GM21717 (cell line): ENCODE results near the gene KIRREL3.

Experiments used
- ATAC-seq: cut with Tn5 transposase; IDR thresholded peaks from one replicate; pipeline ENCODE4 v1.9.1; 2021; ENCODE audit warnings: mild to moderate bottlenecking, moderate library complexity; ENCODE audit not compliant: unreplicated experiment

The KIRREL3 gene

DNA sequence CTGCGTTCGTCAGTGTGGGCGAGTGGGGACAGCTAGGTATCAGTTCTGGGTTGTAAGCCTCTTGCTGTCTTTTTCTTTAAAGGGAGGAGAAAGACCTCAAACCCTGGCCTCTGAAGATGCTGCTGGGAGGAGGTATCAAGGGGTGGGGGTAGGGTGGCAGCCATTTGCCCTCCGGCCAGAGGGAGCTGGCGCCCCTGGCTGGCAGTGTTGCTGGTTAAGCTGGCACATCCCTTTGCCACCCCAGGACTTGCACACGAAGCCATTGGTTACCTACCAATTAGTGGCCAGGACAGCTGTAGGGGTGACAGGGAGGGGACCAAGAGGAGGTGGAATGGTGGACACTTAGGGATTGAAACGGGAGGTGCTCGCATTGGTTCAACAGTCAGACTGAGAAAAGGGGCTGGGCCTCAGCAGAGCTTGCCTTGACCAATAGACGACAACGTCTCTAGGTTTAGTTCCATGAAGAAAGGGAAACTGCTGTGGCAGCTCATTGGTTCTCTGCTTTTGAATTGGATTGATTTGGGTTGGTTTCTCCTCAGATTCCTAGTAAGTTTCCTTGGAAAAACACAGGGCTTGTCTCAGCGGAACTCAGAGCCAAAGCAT lies 567.2 kb downstream of the KIRREL3 start:
- ATAC-seq: no peak

DNA sequence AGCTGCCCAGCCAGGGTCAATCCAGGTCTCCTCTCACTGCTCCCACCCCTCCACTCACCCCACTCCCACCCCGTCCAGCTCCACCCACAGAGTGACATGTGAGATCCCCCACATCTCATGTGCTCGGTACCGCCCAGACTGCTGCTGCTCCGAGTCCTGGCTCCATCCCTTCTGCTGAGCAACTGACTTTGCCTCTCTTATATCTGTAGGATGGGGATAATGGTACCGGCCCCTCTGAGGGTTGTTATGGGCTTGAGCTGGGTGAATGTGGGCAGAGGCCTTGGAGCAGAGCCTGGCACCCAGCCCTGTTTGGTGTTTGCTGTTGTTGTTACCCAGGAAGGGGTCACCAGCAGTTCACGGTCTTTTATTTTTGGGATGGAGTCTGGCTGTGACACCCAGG lies 568.0 kb downstream of the KIRREL3 start:
- ATAC-seq: no peak

DNA sequence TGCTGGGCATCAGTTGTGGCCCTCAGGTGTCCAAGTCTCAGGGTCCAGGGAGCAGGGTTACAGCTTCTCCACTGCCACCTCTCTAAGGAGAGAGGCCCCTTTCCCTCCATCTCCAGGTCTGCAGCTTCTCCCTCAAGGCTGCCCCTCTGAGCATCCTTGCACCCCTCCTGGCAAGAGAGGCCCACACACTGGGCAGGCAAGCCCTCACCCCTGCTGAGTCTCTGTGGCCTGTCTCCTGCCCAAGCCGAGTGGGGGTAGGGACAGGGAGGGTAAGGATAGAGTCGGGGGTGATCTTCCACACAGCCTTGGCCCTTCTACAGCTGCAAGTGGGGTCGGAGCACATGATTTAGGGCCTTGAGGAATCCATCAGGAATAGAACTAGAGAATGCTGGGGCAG lies 568.5 kb downstream of the KIRREL3 start:
- no peak for ATAC-seq

DNA sequence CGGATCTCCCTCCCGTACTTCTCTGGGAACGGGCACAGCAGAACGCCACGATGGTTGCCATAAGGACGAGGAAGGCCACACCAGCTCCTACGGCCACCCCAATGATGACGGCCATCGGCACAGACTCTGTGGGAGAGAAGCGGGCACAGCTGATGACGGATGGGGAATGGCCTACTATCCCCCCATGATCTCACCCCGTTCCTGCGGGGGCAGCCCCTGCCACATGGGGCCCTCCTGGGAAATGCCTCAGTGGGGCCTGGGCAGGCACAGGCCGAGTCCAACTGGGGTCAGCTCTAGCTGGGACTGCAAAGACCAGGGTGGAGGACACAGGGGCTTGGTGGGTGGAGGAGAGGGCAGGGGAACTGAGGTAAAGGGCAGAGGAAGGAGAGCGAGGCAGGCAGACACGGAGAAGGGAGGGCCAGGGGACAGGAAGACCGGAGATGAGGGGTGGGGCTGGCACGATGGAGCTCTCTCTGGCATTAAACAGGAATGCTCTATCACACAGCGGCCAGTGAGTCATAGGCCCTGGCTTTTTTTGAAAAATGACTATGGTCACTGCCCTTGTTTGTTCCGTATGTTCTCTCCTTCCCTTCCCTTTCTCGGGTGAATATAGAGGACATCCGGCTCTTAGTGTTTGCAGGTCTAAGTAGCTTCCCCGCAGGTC lies 569.0 kb downstream of the KIRREL3 start:
- ATAC-seq: no peak

- no peak for ATAC-seq
Measured at GRCh38 chr11:126430581-126431335, 569.8 kb downstream of the KIRREL3 start.

GRCh38 chr11:126426820-126427749 lies 573.5 kb downstream of the KIRREL3 start:
- no peak for ATAC-seq

- ATAC-seq: no peak
Measured at GRCh38 chr11:126426106-126426505, 574.5 kb downstream of the KIRREL3 start.

DNA sequence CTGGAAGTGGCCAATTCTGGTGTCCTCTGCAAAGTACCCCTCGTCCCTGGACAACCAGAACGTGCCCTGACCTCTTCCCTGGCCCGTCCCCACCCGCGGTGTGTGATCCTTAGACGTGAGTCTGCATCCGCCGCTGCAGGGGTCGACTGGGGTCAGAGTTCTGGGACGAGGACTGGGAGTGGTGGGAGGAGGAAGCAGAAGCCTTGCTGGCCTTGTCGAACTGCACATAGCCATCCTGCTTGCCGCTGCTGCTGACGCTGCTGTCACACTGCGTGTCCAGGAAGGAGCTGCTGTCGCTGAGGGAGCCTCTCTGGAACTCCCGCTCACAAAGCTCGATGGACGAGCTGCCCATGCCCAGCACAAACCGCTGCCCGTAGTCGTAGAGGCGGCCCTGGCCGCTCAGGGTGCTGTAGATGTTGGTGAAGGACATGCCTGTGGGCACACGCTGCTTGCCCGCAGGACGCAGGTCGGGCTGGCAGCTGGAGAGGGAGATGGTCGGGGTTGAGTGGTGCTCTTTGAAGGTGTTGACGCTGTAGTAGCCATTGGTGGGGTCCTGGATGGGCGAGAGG lies 576.0 kb downstream of the KIRREL3 start:
- no peak for ATAC-seq

- no peak for ATAC-seq
Measured at GRCh38 chr11:126423743-126424142, 576.8 kb downstream of the KIRREL3 start.

DNA sequence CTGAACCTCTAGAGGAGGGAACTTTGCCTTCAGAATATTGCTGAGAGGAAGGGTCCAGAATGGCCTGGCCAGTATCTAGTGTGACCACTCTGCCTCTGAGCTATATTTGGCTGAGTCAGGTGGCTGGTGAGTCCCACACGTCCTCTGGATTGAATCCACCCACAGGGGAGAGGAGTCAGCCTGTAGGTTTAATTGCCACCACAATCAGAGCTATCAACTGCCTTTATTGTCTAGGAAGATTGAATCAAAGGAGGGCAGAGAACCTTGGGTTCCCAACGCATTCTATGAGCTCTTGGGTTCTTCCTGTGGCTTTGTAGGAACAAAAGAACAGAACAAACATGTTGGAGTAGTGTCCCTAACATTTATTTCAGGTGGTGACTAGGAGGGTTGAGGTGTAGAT lies 577.4 kb downstream of the KIRREL3 start:
- ATAC-seq: no peak

DNA sequence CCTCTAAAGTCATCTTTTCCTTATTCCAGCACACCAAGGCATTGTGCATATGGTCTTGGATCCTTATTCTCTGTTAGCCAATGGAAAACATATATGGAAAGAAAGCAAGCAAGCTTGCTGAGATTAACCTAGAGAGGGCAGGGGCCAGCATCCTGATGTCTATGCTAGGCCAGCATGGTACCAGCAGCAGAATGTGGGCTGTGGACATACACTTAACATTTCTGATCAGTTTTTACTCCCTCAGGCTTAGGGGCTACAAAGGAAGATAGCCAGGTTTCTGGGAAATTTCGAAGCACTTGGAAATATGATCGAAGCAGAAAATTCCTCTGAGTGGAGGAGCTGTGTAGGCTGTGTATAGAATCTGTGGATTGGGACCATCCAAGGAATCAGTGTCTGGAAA lies 578.1 kb downstream of the KIRREL3 start:
- no peak for ATAC-seq

DNA sequence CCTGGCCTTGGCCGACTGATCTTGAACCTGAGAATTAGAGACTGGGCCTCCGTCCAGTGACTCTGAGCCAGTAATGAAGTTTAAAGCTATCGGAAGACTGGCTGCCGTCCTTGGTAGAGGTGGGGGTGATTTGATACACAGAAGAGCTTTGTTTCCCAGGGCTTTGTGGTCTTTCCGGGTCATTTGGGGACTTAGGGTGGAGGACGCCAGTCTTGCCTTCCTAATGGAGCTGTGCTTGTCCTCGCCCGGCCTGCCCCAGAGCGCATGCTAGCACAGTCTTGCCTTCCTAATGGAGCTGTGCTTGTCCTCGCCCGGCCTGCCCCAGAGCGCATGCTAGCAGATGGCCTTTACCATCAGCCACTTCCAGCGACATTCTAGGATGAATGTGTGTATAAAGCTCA lies 579.3 kb downstream of the KIRREL3 start:
- ATAC-seq: no peak

DNA sequence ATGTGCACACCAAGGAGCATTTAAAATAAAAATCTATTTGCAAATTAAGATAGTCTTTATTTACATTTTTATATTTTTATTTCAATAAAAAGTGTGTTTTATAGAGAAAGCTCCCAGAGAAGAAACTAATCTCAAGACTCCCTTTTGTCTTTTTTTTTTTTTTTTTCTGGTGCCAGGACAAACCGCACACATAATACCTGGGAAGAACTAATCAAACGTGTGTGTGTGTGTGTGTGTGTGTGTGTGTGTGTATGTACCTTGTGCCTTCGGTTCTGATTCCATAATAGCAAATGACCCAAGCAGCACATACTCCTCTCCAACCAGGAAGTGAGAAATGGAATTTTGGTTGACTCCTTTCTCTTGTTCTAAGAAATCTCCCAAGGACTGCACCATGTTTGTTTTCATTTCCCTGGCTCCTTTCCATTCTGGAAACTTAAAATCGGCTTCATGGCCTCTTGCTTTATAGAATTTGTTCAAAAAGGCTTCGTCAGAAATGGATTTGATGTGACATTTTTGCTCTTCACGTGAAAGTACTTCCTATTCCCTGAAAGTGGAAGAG lies 579.8 kb downstream of the KIRREL3 start:
- no peak for ATAC-seq

GRCh38 chr11:126419801-126420697 lies 580.5 kb downstream of the KIRREL3 start:
- ATAC-seq: peak; percentile 76

DNA sequence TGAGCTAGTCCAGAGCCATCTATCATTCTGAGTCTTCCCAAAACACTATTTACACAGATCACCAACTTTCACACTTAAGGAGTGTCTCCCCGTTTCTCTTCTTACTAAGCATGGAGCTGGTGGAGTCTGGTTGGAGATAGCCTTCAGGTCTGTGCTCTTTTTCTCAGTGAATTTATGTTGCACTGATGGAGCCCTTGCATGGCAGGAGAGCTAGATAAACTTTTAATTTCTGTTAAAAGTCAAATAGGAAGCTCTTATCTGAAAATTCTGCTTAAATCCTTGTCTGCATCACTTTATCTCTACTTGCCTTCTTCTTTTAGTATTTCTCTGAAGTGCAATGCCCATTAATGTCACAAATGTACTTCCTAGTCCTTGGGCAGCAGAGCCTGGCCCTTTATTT lies 581.7 kb downstream of the KIRREL3 start:
- no peak for ATAC-seq

DNA sequence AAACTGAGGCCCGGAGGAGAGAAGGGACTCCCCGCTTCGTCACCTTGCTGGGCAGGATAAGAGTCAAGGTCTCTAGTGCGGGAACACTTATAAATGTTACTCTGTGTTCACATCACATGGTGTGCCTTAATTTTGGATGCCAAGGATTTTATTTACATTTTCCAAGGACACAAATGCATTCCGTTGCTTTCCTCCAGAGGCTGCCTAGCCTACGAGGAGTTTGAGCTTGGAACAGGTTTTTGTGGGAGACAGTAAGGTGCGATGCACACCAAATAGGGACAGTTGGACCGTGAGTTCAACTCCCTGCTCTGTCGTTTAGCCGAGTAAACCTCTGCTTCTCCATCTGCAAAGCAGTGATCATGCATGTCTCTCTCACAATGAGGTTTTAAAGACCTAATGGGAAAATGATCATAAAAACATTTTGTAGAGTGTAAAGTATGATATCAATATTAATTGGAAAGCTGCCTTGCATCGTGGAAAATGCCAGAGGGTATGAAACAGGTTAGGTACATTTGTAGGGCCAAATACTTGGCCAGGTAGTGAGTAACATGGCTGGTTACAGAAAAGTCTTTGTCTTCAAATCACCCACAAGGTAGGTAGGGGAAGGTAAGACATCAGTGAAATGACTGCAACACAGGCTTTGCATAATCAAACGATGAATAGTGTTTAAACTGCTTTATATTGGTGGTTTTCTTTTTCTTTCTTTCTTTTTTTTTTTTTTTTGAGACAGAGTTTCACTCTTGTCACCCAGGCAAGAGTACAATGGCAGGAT lies 583.3 kb downstream of the KIRREL3 start:
- ATAC-seq: no peak

- ATAC-seq: peak; percentile 84
Measured at GRCh38 chr11:126416542-126417090, 584.0 kb downstream of the KIRREL3 start.

DNA sequence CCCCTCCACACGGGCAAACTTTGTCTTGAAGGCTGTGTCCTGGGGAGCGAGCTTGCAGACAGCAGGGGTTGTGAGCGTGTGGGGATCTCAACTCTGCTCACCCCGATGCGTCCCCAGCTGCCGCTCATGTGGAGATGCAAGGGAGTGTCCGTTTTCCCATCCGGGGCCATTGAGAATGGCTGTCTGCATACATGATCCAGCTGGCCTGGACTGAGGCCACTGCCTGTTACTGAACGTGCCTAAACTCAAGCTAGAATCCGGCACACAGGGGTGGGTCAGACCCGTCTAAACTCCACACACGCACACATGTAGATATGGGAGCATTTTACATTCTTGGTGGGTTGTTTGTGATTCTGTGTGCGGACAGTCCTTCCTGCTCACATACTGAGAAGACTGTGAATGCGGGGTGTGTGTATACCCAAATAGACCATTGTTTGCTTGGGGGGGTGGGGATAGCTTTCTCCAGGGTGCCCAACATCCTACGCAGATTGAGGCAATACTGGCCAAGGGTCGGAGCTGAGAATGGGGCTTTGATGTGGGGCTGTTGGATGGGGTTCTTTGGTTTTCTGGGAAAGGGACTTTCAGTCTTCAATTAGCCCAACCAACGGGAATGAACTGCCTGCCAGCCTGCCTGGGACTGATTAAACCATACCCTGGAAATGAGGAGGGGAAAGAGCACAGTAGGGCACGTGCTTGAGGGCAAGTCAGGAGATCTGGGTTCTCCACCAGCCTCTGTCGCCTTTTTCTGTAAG lies 584.7 kb downstream of the KIRREL3 start:
- ATAC-seq: no peak
